Lower leg skin (tissue), 4 donors: ENCODE data around the gene CXCL14. TPM values are rescaled to one million over a fixed set of nuclear protein-coding genes. Genes with fewer than 3 reads are reported as not detected.

ENCODE experiments used
- DNase-seq, 2 donors: peaks; one replicate each; pipeline ENCODE4 v3.0.0-alpha.2; 2019; ENCODE audit warnings: low spot score in 2 of 2
- H3K4me3 ChIP-seq: fragments of 200-600 bp; sonication (generic); 2 replicates; pipeline ENCODE4 v1.5.1; 2017; ENCODE audit warnings: mild to moderate bottlenecking, low read depth; ENCODE audit not compliant: poor library complexity, severe bottlenecking
- POLR2A ChIP-seq, 2 donors: fragments of 450-650 bp; IDR thresholded peaks; one replicate each; pipeline ENCODE4 v1.6.1; 2016 to 2017; ENCODE audit warnings: antibody characterized with exemption in 2 of 2, mild to moderate bottlenecking in 1 of 2, moderate library complexity in 1 of 2
- WGBS, 2 donors: methylation state at CpG; one replicate each; pipeline ENCODE4 v1.1.5; 2018; 5-methylcytosine and 5-hydroxymethylcytosine counted together
- intact Hi-C: fragments of 100-400 bp; cut with DNase I; formaldehyde crosslinking; loops from one replicate; pipeline ENCODE4 v1.15.0; 2023; ENCODE audit warnings: low total_unique reads
- total RNA-seq, 4 donors: library from RNA; depleted of rRNA; stranded (reverse); fragments of >200 nt; gene quantifications; one replicate each; pipeline ENCODE4 v1.1.0, GENCODE V29; 2016
- TF ChIP-seq, protein P1 (sequence below), 3 donors: fragments of 450-650 bp; IDR thresholded peaks; one replicate each; pipeline ENCODE4 v1.5.1; 2016; ENCODE audit warnings: antibody characterized with exemption in 3 of 3, mild to moderate bottlenecking in 3 of 3, moderate library complexity in 2 of 3

The CXCL14 gene
- total RNA-seq, 4 donors from 2014 or later: 157 to 344 (median 251) TPM

DNA sequence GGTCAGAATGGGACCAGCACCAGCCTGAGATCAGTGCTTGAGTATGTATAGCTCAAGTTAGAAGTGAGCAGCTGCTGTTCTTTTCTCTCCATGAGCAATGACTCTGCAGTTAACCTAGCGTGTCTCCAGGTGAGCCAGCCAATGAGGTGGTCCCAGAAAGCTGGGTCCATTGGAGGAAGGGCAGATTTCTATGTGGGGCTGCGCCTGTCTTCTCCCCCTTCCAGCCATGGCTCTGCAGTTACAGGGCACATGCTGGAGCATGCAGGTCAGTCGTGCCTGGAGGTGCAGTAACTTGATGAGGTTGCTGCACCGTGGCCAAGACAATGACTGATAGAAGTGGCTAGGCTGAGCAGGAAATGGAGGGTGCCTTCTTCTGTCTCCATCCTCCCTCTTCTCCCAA is 29.6 kb upstream of the CXCL14 start:
- H3K4me3 ChIP-seq: no peak overlapping the region
- DNase-seq: peak in 1 of 2 donors; percentile 76
- TF ChIP-seq POLR2A (IDR thresholded peaks at IDR 0.05): no peak
- TF ChIP-seq, protein P1, sequence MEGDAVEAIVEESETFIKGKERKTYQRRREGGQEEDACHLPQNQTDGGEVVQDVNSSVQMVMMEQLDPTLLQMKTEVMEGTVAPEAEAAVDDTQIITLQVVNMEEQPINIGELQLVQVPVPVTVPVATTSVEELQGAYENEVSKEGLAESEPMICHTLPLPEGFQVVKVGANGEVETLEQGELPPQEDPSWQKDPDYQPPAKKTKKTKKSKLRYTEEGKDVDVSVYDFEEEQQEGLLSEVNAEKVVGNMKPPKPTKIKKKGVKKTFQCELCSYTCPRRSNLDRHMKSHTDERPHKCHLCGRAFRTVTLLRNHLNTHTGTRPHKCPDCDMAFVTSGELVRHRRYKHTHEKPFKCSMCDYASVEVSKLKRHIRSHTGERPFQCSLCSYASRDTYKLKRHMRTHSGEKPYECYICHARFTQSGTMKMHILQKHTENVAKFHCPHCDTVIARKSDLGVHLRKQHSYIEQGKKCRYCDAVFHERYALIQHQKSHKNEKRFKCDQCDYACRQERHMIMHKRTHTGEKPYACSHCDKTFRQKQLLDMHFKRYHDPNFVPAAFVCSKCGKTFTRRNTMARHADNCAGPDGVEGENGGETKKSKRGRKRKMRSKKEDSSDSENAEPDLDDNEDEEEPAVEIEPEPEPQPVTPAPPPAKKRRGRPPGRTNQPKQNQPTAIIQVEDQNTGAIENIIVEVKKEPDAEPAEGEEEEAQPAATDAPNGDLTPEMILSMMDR (IDR thresholded peaks at IDR 0.05): no peak
- WGBS, 2 donors: 59 to 67% methylated on average over 4 of the region's 4 CpGs
- intact Hi-C loops: no loop called here

DNA sequence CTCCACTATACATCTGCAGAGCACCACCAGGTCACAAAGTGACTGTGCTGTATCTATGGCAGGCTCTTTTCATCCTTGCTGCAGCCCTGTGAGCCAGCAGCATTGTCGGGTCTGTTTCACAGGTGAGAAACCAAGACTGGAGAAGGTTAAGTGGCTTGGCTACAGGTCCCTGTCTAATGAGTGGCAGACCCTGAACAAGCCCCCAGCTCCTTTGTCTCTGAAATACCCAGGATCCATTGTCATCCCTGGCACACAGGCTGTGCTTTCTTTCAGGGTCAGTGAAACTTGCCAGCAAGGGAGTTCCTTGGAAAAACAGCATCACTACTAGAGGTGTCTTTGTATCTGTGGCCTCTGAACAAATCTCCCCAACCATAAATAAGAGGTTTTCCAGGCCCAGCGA is 27.6 kb upstream of the CXCL14 start:
- WGBS, 2 donors: 59 to 73% methylated on average over 2 of the region's 2 CpGs
- intact Hi-C loops: no loop called here
- peak; percentile 13 to 63 for DNase-seq
- H3K4me3 ChIP-seq: no peak overlapping the region
- TF ChIP-seq, protein P1 (IDR thresholded peaks at IDR 0.05): no peak
- no peak for TF ChIP-seq POLR2A (IDR thresholded peaks at IDR 0.05)

DNA sequence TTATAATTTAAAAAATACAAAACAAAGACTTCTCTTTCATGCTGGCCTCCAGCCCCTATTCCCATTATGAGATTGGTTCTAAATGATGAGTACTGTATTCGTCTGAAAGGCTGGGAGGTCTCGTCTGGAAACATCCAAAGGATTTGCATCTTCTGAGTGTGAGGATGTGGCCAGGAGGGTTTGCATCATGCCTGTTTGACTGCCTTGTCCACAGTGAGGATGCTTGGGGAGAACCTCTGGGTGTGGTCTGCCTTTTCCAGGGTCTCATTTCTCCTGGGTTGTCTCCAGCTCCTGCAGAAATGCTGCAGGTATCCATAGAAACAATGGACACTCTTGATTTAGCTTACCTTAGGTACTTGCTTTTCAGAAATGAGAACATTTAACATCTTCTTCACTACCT is 26.4 kb upstream of the CXCL14 start:
- intact Hi-C loops: no loop called here
- WGBS, 2 donors: 70 to 76% methylated on average over 2 of the region's 2 CpGs
- TF ChIP-seq, protein P1 (IDR thresholded peaks at IDR 0.05): no peak
- TF ChIP-seq POLR2A (IDR thresholded peaks at IDR 0.05): no peak
- no peak overlapping the region for H3K4me3 ChIP-seq
- peak in 1 of 2 donors; percentile 11 for DNase-seq

DNA sequence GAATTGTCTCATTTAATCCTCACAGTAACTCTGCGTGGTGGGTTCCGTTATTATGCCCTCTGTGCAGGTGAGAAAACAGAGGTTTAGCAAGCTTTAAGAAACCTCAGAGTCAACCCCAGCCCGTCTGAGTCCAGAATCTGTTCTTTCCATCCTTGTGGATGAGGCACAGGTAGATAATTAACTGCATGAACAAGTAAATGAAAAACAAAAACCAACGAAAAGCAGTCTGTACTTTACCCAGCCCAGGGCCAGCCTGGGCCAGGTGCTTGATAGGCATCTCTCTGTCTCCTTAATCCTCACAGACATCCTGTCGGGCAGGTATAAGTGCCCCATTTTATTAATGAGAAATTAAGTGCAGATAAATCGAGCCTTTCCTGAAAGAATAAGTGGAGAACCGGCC is 25.3 kb upstream of the CXCL14 start:
- intact Hi-C loops: no loop called here
- 50 to 63% methylated on average over 7 of the region's 7 CpGs for WGBS, 2 donors
- peak in 1 of 2 donors; percentile 8 for DNase-seq

DNA sequence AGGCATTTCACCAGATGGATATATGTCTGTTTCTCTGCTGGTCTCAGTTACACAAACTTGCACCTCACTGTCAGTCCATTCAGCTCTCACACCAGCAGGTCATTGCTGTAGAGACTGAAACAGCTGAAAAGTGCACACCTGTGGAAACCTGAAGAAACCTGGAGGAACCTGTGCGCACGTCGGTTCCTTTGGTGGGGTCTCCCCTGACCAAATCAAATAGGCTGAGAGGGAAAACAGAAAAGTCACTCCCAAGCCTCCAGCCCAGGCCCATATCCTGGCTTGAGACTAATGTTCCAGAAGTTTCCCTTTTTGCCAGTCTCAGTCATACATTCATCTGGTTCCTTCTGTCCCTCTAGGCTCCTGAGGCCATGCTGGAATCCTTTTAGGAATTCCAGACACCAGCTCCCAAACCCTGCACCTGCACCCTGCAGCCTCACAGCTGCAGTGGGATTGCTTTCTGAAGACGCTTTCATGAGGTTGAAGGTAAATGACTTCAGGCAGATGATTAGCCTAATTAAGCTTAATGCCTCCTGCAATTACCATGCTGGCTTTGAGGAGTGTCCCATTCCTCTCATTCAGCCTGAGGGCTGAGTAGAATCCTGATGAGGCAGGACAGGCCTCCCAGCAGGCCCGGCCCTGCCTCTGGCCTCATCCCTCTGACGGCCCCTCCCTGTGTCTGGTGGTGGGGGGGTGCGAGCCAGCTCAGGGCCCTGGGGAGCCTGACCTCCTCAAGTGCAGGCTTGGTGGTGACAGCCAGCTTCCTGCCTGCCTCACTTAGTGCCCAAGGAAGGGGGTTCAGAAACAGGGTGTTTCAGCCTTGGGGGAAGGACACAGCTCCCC is 24.3 kb upstream of the CXCL14 start:
- H3K4me3 ChIP-seq: no peak overlapping the region
- 43 to 59% methylated on average over 4 to 7 of the region's 7 CpGs for WGBS, 2 donors
- TF ChIP-seq POLR2A (IDR thresholded peaks at IDR 0.05): no peak
- TF ChIP-seq, protein P1 (IDR thresholded peaks at IDR 0.05): no peak
- intact Hi-C loops: no loop called here
- DNase-seq: peak; percentile 13 to 82

More for the DNA sequence above, 25.3 kb upstream of the CXCL14 start:
- H3K4me3 ChIP-seq: no peak overlapping the region
- no peak for TF ChIP-seq POLR2A (IDR thresholded peaks at IDR 0.05)
- TF ChIP-seq, protein P1 (IDR thresholded peaks at IDR 0.05): no peak
